ENCODE results near the gene HDAC5. TPM values are rescaled to one million over a fixed set of nuclear protein-coding genes. Genes with fewer than 3 reads are reported as not detected.

HDAC5 gene
- total and polyA plus RNA-seq, 2 experiments from 2014 or later: 28.5 to 98.7 TPM

DNA sequence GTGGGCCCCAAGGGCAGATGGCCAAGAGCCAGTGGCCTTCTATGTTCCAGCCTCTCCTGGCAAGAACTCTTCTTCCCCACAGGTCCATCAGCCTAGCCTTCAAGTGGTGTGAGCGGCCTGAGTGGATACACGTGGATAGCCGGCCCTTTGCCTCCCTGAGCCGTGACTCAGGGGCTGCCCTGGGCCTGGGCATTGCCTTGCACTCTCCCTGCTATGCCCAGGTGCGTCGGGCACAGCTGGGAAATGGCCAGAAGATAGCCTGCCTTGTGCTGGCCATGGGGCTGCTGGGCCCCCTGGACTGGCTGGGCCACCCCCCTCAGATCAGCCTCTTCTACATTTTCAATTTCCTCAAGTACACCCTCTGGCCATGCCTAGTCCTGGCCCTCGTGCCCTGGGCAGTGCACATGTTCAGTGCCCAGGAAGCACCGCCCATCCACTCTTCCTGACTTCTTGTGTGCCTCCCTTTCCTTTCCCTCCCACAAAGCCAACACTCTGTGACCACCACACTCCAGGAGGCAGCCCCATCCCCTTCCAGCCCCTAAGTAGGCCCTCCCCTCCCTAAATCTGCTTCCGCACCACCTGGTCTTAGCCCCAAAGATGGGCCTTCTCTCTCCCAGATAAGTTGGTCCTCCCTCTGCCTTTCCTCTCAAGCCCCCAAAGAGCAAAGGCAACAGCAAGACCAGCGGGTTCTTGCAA is 47.7 kb downstream of the HDAC5 start:
- Histone ChIP-seq H3K4me2 (ENCODE audit: unreplicated experiment) (no peak overlapping the region), H3K4me3 (no peak overlapping the region), H3K27me3 (replicated peaks; ENCODE audit: insufficient read depth) (no peaks in the 10 kb centered on the region), H3K27ac (no peak overlapping the region), H4K20me1 (ENCODE audit: insufficient read depth) (no peaks in the 10 kb centered on the region), H3K79me2 (ENCODE audit: insufficient read depth) (peaks cover 46% of the 10 kb centered on the region), H3K9ac (no peak overlapping the region), H3K36me3 (ENCODE audit: low read depth) (peaks cover 4% of the 10 kb centered on the region; the same call in 1 of the 2 replicates), H3K9me2 (ENCODE audit: insufficient read depth) (no peaks in the 10 kb centered on the region), H3K4me1 (ENCODE audit: insufficient read depth) (peaks cover 11% of the 10 kb centered on the region), H3K9me3 (ENCODE audit: low read depth) (no peaks in the 10 kb centered on the region), H2AFZ (no peak overlapping the region), H3F3A (ENCODE audit: insufficient read depth) (peaks cover 24% of the 10 kb centered on the region)
- no peak for DNase-seq
- in situ Hi-C loops (cut with MboI): no loop called here
- TF ChIP-seq EZH2phosphoT487 (IDR thresholded peaks at IDR 0.05; ENCODE audit: insufficient read depth, low read depth): no peak
- TF ChIP-seq EZH2 (IDR thresholded peaks at IDR 0.05; ENCODE audit: insufficient read depth, poor library complexity, severe bottlenecking): no peak
- 76 to 80% methylated on average over 8 to 9 of the region's 10 CpGs for WGBS, 2 experiments (ENCODE audit: low coverage in 1 of 2, low lambda C conversion rate in 2 of 2, missing lambda C conversion rate in 2 of 2)

DNA sequence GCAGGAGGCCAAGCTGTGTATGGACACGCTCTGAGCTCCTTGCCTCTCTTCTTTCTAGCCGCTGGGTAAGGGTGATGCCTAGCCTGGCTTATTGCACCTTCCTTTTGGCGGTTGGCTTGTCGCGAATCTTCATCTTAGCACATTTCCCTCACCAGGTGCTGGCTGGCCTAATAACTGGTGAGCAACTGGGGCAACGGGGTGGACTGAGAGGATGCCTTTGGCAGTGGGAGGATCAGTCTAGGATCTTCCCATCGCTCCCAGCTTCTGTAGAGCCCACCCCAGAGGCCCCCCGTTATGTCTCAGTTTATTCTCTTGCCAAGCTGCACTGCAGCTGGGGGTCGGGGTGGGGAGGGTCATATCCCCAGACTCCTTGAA is 48.5 kb downstream of the HDAC5 start:
- in situ Hi-C loops (cut with MboI): no loop called here

DNA sequence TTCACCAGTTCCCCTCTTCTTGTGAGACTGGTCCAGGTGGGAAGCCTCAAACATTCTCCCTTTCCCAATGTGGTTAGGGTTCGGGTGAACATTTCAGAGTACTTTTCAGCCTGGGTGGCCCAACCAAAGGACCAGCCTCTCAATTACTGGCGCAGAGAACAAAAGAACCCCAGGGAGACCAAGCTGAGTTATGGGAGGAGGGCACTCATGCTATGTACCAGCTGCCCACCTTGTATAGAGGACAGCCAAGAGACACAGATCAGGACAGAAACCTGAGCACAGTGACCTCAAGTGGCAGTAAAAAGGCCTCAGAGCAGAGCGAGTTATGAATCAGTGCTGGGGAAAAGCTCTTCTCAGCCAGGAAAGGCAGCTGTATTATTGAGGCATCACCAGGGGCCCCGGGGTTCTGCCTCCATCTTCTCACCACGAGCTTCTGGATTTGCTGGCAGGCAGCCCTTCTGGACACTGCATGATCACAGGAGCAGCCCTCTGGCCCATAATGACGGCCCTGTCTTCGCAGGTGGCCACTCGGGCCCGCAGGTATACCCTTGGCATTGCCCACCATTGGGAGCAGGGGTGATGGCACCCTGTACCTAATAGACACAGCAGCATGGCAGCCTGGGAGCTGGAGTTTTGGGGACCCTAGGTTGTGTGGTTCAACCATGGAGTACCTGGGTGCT is 49.1 kb downstream of the HDAC5 start:
- Histone ChIP-seq H3K79me2 (ENCODE audit: insufficient read depth) (peaks cover 46% of the 10 kb centered on the region), H3K27me3 (replicated peaks; ENCODE audit: insufficient read depth) (no peaks in the 10 kb centered on the region), H3K4me1 (ENCODE audit: insufficient read depth) (peaks cover 17% of the 10 kb centered on the region), H4K20me1 (ENCODE audit: insufficient read depth) (no peaks in the 10 kb centered on the region), H3K27ac (no peak overlapping the region), H3K4me3 (no peak overlapping the region), H3K36me3 (ENCODE audit: low read depth) (peaks cover 4% of the 10 kb centered on the region; the same call in 1 of the 2 replicates), H3K4me2 (ENCODE audit: unreplicated experiment) (no peak overlapping the region), H3K9me2 (ENCODE audit: insufficient read depth) (no peaks in the 10 kb centered on the region), H2AFZ (no peak overlapping the region), H3K9me3 (ENCODE audit: low read depth) (no peaks in the 10 kb centered on the region), H3K9ac (no peak overlapping the region; the same call in 1 of the 2 replicates), H3F3A (ENCODE audit: insufficient read depth) (peaks cover 30% of the 10 kb centered on the region)
- in situ Hi-C loops (cut with MboI): no loop called here
- TF ChIP-seq EZH2 (IDR thresholded peaks at IDR 0.05; ENCODE audit: insufficient read depth, poor library complexity, severe bottlenecking) (no peak), EZH2phosphoT487 (IDR thresholded peaks at IDR 0.05; ENCODE audit: insufficient read depth, low read depth) (no peak)
- DNase-seq: peak; percentile 34
- WGBS, 2 experiments (ENCODE audit: low coverage in 1 of 2, low lambda C conversion rate in 2 of 2, missing lambda C conversion rate in 2 of 2): 65 to 68% methylated on average over 9 of the region's 9 CpGs

More for the DNA sequence above, 48.5 kb downstream of the HDAC5 start:
- Histone ChIP-seq H3K4me3 (no peak overlapping the region), H3K4me1 (ENCODE audit: insufficient read depth) (peaks cover 14% of the 10 kb centered on the region), H3K4me2 (ENCODE audit: unreplicated experiment) (no peak overlapping the region), H3K27me3 (replicated peaks; ENCODE audit: insufficient read depth) (no peaks in the 10 kb centered on the region), H2AFZ (no peak overlapping the region), H3K9ac (no peak overlapping the region; the same call in 1 of the 2 replicates), H3K9me3 (ENCODE audit: low read depth) (no peaks in the 10 kb centered on the region), H3K36me3 (ENCODE audit: low read depth) (peaks cover 4% of the 10 kb centered on the region; the same call in 1 of the 2 replicates), H3F3A (ENCODE audit: insufficient read depth) (peaks cover 28% of the 10 kb centered on the region), H4K20me1 (ENCODE audit: insufficient read depth) (no peaks in the 10 kb centered on the region), H3K9me2 (ENCODE audit: insufficient read depth) (no peaks in the 10 kb centered on the region), H3K27ac (no peak overlapping the region), H3K79me2 (ENCODE audit: insufficient read depth) (peaks cover 46% of the 10 kb centered on the region)
- TF ChIP-seq EZH2 (IDR thresholded peaks at IDR 0.05; ENCODE audit: insufficient read depth, poor library complexity, severe bottlenecking) (no peak), EZH2phosphoT487 (IDR thresholded peaks at IDR 0.05; ENCODE audit: insufficient read depth, low read depth) (no peak)
- 87 to 96% methylated on average over 9 of the region's 9 CpGs for WGBS, 2 experiments (ENCODE audit: low coverage in 1 of 2, low lambda C conversion rate in 2 of 2, missing lambda C conversion rate in 2 of 2)
- DNase-seq: no peak

DNA sequence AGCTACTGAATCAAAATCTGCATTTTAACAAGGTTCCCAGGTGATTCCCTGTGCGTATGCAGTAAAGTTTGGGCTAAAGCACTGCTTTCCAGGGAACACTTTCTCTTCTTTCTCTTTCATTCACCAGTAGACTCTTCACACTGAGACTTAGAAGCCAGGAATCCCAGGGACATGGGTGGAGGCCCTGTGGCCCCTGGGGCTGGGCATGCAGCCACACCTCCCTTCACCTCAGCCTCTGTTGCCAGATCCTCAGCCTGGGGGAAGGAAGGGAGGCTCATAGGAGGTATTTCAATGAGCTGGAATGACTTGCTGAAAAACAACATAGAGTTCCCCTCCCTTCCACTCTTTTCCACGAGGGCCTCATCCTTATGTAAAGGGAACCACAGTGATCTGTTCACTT is 51.7 kb downstream of the HDAC5 start:
- peaks cover 4% of the 10 kb centered on the region; the same call in 1 of the 2 replicates for H3K36me3 ChIP-seq (ENCODE audit: low read depth)
- peak; percentile 48 for DNase-seq

More for the DNA sequence above, 51.7 kb downstream of the HDAC5 start:
- peak overlapping the region; percentile 90 for H3K9ac ChIP-seq
- H3K4me3 ChIP-seq: peak overlapping the region; percentile 82
- H3F3A ChIP-seq (ENCODE audit: insufficient read depth): peaks cover 37% of the 10 kb centered on the region
- H4K20me1 ChIP-seq (ENCODE audit: insufficient read depth): no peaks in the 10 kb centered on the region
- WGBS, 2 experiments (ENCODE audit: low coverage in 1 of 2, low lambda C conversion rate in 2 of 2, missing lambda C conversion rate in 2 of 2): 64 to 85% methylated on average over 2 of the region's 2 CpGs
- peak overlapping the region; percentile 95 for H3K27ac ChIP-seq
- peaks cover 58% of the 10 kb centered on the region for H3K79me2 ChIP-seq (ENCODE audit: insufficient read depth)
- H3K4me2 ChIP-seq (ENCODE audit: unreplicated experiment): peak overlapping the region; percentile 88
- in situ Hi-C loops (cut with MboI): no loop called here
- H3K9me2 ChIP-seq (ENCODE audit: insufficient read depth): no peaks in the 10 kb centered on the region
- H3K9me3 ChIP-seq (ENCODE audit: low read depth): no peaks in the 10 kb centered on the region
- no peaks in the 10 kb centered on the region for H3K27me3 ChIP-seq (replicated peaks; ENCODE audit: insufficient read depth)
- no peak overlapping the region for H2AFZ ChIP-seq
- H3K4me1 ChIP-seq (ENCODE audit: insufficient read depth): peaks cover 24% of the 10 kb centered on the region
- TF ChIP-seq EZH2phosphoT487 (IDR thresholded peaks at IDR 0.05; ENCODE audit: insufficient read depth, low read depth) (no peak), EZH2 (IDR thresholded peaks at IDR 0.05; ENCODE audit: insufficient read depth, poor library complexity, severe bottlenecking) (no peak)
